Measurements from ENCODE around the gene GABRA4.

GABRA4 gene

DNA sequence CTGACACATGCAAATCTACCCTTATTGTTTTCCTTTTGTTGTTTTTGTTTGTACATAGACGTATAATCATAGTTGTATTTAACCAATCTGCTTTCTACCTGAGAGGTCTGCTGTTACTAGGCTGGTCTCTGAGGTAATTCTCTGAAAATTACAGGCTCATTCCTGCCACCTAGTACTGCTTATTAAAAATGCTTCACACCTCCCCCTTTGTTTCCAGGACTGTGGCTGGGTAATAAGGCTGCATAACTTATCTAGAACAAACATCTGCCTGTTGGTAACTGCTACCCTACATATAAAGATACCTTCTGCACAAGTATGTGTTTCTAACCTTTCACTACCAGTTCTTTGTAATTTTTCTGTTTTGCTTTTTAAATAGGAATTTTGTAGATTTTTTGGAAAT, 118.6 kb downstream of the GABRA4 start:
- CTCF ChIA-PET = no interaction called here
- POLR2A ChIA-PET = no interaction called here
- TF ChIP-seq, protein P1, sequence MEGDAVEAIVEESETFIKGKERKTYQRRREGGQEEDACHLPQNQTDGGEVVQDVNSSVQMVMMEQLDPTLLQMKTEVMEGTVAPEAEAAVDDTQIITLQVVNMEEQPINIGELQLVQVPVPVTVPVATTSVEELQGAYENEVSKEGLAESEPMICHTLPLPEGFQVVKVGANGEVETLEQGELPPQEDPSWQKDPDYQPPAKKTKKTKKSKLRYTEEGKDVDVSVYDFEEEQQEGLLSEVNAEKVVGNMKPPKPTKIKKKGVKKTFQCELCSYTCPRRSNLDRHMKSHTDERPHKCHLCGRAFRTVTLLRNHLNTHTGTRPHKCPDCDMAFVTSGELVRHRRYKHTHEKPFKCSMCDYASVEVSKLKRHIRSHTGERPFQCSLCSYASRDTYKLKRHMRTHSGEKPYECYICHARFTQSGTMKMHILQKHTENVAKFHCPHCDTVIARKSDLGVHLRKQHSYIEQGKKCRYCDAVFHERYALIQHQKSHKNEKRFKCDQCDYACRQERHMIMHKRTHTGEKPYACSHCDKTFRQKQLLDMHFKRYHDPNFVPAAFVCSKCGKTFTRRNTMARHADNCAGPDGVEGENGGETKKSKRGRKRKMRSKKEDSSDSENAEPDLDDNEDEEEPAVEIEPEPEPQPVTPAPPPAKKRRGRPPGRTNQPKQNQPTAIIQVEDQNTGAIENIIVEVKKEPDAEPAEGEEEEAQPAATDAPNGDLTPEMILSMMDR (IDR thresholded peaks at IDR 0.05; ENCODE audit: control extremely low read depth, extremely low read depth, low read depth, missing control alignments) = no peak
- no peak for DNase-seq (ENCODE audit: extremely low spot score)

DNA sequence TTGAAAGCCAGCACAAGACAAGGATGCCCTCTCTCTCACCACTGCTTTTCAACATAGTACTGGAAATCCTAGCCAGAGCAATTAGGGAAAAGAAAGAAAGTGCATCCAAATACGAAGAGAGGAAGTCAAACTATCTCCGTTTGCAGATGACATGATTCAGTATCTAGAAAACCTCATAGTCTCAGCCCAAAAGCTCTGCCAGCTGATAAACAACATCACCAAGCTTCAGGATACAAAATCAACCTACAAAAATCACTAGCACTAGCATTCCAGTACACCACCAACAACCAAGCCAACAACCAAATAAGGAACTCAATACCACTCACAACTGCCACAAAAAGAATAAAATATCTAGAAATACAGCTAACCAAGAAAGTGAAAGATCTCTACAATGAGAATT, 123.0 kb downstream of the GABRA4 start:
- TF ChIP-seq, protein P1 (IDR thresholded peaks at IDR 0.05; ENCODE audit: control extremely low read depth, extremely low read depth, low read depth, missing control alignments) = no peak
- ChIA-PET POLR2A (no interaction called here), CTCF (no interaction called here)
- DNase-seq (ENCODE audit: extremely low spot score) = no peak

Measured in GM10248 (cell line).